HG03280 (cell line): ENCODE measurements around the gene POPDC3.
"Not testable (repeated sequence)": the region's sequence is repeated elsewhere in the genome, so short reads cannot be mapped to it uniquely, and the experiment has no call there.

Experiments
- ATAC-seq: cut with Tn5 transposase; IDR thresholded peaks from one replicate; pipeline ENCODE4 v1.9.1; 2021; ENCODE audit warnings: mild to moderate bottlenecking, moderate library complexity; ENCODE audit not compliant: unreplicated experiment

POPDC3 gene

GRCh38 chr6:105179244-105180065, at the start of gene POPDC3:
TSS of gene POPDC3 (minus strand) at chr6:105180014. CDS start at chr6:105161909, 18,105 bp downstream.
- no peak for ATAC-seq

- ATAC-seq, result no peak
Observed at GRCh38 chr6:105227295-105227767, 47.5 kb upstream of the POPDC3 start.

DNA sequence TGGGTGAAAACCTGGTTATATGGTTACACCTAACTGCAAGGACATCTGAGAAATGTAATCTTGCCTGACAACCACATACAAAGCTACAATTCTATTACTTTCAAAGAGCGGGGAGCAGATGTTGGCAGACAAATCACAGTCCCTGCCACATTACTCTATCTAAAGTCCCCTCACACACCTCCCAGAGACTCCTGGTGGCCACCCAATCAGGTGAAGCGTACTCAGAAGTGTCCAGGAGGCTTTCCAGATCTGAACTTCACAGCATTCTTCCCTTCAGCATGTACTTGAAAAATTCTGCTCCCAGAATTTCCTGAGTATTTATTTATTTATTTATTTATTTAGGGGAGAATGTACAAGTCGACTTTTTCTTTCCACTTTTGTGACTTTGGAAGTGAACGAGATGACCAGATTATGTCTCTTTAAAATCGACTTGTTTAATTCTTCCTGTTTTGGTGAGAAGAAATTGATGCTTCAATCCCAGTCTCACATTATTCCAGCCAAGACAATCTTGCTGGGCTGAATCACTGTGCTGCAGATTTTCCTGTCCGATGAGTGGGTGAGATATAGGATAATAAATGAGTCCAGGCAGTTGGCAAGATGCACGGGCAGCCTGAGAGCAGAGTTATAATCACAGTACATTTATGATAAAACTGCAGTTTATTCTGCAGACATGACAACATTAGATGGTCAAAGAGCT, 46.9 kb upstream of the POPDC3 start:
- no peak for ATAC-seq

DNA sequence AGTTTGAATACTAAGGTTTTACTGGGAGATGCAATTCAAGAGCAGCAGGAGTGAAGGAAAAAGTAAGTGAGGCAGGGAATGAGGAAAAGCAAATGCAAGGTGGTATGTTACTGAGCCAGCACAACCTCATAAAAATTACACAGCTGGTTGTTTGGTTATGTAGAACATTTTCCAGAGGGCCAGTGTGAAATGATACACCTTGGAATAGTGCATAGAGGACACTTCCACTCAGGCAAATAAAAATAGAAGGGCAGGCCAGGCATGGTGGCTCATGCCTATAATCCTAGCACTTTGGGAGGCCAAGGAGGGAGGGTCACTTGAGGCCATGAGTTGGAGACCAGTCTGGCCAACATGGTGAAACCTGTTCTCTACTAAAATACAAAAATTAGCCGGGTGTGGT, 43.4 kb upstream of the POPDC3 start:
- ATAC-seq, result no peak

DNA sequence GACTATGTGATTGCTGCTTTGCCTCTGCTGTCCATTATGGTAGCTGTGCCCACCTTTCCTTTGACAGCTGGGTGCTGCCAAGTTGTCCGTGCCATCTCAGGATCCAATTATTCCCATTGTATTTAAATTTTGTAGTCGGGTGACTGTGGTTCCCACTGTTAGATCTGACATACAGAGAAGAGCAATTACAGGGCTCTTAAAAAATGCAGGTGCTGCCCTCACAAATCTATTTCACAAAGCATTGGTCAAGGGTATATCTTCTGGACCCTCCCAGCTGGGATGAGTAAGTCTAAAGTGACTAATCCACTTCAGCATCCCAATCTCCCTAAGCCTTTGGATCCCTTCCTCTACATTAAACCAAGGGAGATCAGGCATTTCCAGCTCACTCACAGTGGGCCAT, 41.4 kb upstream of the POPDC3 start:
- ATAC-seq, result not testable (repeated sequence)

GRCh38 chr6:105220186-105220585, 40.4 kb upstream of the POPDC3 start:
- no peak for ATAC-seq

GRCh38 chr6:105219218-105219617, 39.4 kb upstream of the POPDC3 start:
- ATAC-seq, result not testable (repeated sequence)

DNA sequence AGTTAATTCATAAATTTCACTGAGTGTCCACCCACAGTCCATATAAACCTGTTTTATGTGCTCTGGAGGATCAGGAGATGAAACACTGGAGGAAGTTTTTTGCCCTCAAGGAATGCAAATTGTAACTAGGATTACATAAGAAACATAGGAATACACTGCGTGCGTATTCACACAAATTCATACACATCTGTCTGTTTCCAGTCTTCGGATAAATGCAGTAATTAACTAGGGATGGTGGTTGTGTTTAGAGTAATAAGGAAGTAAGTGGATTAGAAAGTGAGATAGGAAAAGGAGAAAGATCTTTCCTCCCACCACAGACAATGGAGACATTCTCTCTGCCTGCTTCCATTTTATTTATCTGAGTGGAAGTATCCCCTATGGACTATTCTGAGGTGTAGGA, 35.7 kb upstream of the POPDC3 start:
- no peak for ATAC-seq

DNA sequence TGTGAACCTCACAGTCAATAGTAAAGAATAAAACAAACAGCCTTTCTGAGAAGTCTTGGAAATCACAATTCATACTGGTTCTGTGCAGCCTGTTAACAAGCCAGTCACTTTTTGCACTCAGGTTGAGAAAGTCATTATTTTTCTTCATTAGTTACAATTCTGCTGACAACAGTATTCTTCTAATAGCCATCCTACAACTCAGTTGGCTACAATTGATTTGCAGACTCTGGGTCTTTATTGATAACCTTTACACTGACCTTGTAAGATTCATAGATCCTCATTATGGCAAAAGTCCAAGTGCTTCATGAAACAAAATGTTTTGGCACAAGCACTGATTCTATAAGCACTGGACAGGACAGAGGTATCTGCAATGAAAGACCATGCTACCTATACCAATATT, 34.9 kb upstream of the POPDC3 start:
- ATAC-seq, result no peak

- no peak for ATAC-seq
Observed at GRCh38 chr6:105213272-105213671, 33.5 kb upstream of the POPDC3 start.

DNA sequence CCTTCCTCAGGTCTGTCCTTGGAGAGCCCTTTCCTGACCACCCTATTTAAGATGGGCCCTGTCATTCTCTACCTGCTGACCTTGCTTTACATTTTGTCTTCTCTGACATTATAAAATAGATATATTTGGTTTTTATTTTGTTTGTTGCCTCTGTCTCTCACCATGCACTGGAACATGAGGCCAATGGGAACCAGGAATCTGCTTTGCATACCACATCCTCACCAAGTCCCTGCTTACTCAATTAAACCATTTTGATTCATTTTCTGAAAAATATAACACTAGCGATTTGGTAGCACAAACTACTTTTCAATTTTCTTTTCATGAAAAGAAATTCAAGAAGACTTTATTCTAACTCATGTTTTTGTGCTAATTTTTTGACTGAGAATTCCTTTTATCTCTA, 32.8 kb upstream of the POPDC3 start:
- no peak for ATAC-seq

- ATAC-seq, result no peak
Observed at GRCh38 chr6:105211831-105212230, 32.0 kb upstream of the POPDC3 start.

GRCh38 chr6:105210932-105211531, 31.2 kb upstream of the POPDC3 start:
- no peak for ATAC-seq

GRCh38 chr6:105209950-105210706, 30.3 kb upstream of the POPDC3 start:
- ATAC-seq, result no peak

DNA sequence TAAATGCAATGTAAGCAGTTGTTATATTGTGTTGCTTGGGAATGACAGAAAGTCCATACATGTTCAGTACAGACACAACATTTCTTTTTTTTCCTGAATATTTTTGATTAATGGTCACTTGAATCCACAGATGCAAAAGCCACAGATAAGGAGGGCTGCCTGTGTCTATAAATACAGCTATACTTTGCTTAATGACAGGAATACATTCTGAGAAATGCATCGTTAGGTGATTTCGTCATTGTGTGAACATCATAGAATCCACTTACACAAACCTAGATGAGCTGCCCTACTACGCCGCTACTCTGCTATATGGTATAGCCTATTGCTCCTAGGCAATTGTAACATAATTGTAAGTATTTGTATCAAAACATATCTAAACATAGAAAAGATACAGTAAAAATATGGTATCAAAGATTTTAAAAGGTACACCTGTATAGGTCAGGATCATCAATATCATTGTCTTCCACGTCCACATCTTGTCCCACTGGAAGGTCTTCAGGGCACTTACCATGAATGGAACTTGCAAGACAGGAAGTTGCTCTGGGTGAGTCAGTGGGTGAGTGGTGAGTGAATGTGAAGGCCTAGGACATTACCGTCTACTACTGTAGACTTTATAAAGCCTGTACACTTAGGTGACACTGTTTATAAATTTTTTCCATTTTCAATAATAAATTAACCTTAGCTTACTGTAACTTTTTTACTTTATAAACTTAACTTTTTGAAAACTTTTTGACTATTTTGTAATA, 27.9 kb upstream of the POPDC3 start:
- no peak for ATAC-seq

GRCh38 chr6:105204768-105205167, 25.0 kb upstream of the POPDC3 start:
- no peak for ATAC-seq

- ATAC-seq, result no peak
Observed at GRCh38 chr6:105204331-105204730, 24.5 kb upstream of the POPDC3 start.

DNA sequence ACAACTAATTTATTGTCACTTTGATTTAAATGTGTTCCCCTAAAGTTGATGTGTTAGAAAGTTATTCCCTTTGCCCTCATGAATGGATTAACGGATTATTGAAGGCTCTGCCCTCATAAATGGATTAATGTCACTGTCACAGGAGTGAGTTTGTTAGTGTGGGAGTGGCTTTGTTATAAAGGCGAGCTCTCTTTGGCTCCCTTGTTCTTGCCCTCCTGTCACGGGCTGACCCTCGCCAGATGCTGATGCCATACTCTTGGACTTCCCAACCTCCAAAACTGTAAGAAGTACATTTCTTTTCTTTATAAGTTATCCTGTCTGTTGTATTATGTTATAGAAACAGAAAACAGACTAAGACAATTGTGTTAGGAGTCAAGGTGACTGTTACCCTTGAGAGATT, 22.7 kb upstream of the POPDC3 start:
- ATAC-seq, result no peak

- no peak for ATAC-seq
Observed at GRCh38 chr6:105200133-105200730, 20.4 kb upstream of the POPDC3 start.

DNA sequence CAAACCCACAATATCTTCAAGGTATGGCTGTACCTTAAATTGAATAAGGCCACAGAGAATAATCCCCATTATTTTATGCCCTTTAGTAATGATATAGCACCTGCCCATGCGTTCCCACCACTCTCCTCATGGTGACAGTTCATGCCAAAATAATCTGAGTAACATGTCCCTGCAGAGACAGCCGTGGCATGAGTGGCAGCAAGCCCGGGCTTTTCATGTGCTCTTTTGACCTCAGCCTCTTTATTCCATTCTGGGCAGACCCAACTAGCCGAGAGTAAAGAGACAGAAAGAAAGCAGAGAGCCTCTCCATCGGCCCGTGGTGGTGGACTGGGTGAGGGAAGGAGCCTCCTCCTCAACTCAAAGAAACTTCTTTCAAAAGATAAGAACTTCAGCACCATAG, 19.9 kb upstream of the POPDC3 start:
- no peak for ATAC-seq
